HUES48 (cell line): ENCODE data around the gene FAM24B.

ENCODE experiments used
- H3K27ac ChIP-seq: one replicate; pipeline ENCODE4 v1.7.0; 2013; ENCODE audit warnings: low read depth, low read length, inconsistent platforms
- H3K27me3 ChIP-seq: 2 replicates; pipeline ENCODE4 v1.6.1; 2013; ENCODE audit warnings: mild to moderate bottlenecking, low read length; ENCODE audit not compliant: control insufficient read depth, insufficient read depth
- H3K36me3 ChIP-seq: 2 replicates; pipeline ENCODE4 v1.6.1; 2013; ENCODE audit warnings: low read length; ENCODE audit not compliant: control insufficient read depth, insufficient read depth
- H3K4me1 ChIP-seq: 2 replicates; pipeline ENCODE4 v1.6.1; 2013; ENCODE audit warnings: mild to moderate bottlenecking, low read length; ENCODE audit not compliant: control insufficient read depth, insufficient read depth
- H3K4me3 ChIP-seq: 2 replicates; pipeline ENCODE4 v1.5.1; 2013; ENCODE audit warnings: mild to moderate bottlenecking, low read depth, low read length
- H3K9ac ChIP-seq: 2 replicates; pipeline ENCODE4 v1.6.1; 2013; ENCODE audit warnings: mild to moderate bottlenecking, low read depth, low read length, moderate library complexity
- H3K9me3 ChIP-seq: 2 replicates; pipeline ENCODE4 v1.6.1; 2013; ENCODE audit warnings: low read length; ENCODE audit not compliant: control insufficient read depth, insufficient read depth

Gene FAM24B

GRCh38 chr10:122822973-122823690 is 56.2 kb downstream of the FAM24B start:
- no peak overlapping the region for H3K27ac ChIP-seq
- H3K4me3 ChIP-seq, result no peak overlapping the region
- H3K9ac ChIP-seq, result no peak overlapping the region
- no peaks in the 10 kb centered on the region for H3K27me3 ChIP-seq
- no peaks in the 10 kb centered on the region for H3K36me3 ChIP-seq
- H3K9me3 ChIP-seq, result no peaks in the 10 kb centered on the region
- H3K4me1 ChIP-seq, result no peaks in the 10 kb centered on the region

- Histone ChIP-seq H3K36me3 (no peaks in the 10 kb centered on the region), H3K9me3 (no peaks in the 10 kb centered on the region), H3K4me3 (no peak overlapping the region), H3K4me1 (no peaks in the 10 kb centered on the region), H3K27me3 (no peaks in the 10 kb centered on the region), H3K27ac (no peak overlapping the region), H3K9ac (no peak overlapping the region)
These were observed 57.6 kb downstream of the FAM24B start for GRCh38 chr10:122821808-122822207.

- no peak overlapping the region for H3K9ac ChIP-seq
- no peaks in the 10 kb centered on the region for H3K4me1 ChIP-seq
- H3K27ac ChIP-seq, result no peak overlapping the region
- no peaks in the 10 kb centered on the region for H3K27me3 ChIP-seq
- no peak overlapping the region for H3K4me3 ChIP-seq
- no peaks in the 10 kb centered on the region for H3K9me3 ChIP-seq
- H3K36me3 ChIP-seq, result no peaks in the 10 kb centered on the region
These were observed 63.9 kb downstream of the FAM24B start for GRCh38 chr10:122815458-122815857.

GRCh38 chr10:122814493-122814892 is 64.9 kb downstream of the FAM24B start:
- Histone ChIP-seq H3K4me3 (no peak overlapping the region), H3K4me1 (no peaks in the 10 kb centered on the region), H3K9me3 (no peaks in the 10 kb centered on the region), H3K36me3 (no peaks in the 10 kb centered on the region), H3K27me3 (no peaks in the 10 kb centered on the region), H3K27ac (no peak overlapping the region), H3K9ac (no peak overlapping the region)

GRCh38 chr10:122812751-122813150 is 66.6 kb downstream of the FAM24B start:
- H3K9me3 ChIP-seq, result no peaks in the 10 kb centered on the region
- no peaks in the 10 kb centered on the region for H3K4me1 ChIP-seq
- no peaks in the 10 kb centered on the region for H3K27me3 ChIP-seq
- H3K27ac ChIP-seq, result no peak overlapping the region
- no peaks in the 10 kb centered on the region for H3K36me3 ChIP-seq
- no peak overlapping the region for H3K4me3 ChIP-seq
- H3K9ac ChIP-seq, result no peak overlapping the region

GRCh38 chr10:122802282-122802681 is 77.1 kb downstream of the FAM24B start:
- H3K36me3 ChIP-seq, result no peaks in the 10 kb centered on the region
- no peak overlapping the region for H3K27ac ChIP-seq
- H3K9me3 ChIP-seq, result no peaks in the 10 kb centered on the region
- no peak overlapping the region for H3K4me3 ChIP-seq
- H3K27me3 ChIP-seq, result no peaks in the 10 kb centered on the region
- H3K4me1 ChIP-seq, result no peaks in the 10 kb centered on the region
- H3K9ac ChIP-seq, result no peak overlapping the region
